AG04450 (cell line): Measurements from ENCODE around the gene WDR7. TPM values are rescaled to one million over a fixed set of nuclear protein-coding genes. Genes with fewer than 3 reads are reported as not detected.

ENCODE experiments used
- CTCF ChIA-PET: fragments of 300-600, 350-600 bp; formaldehyde crosslinking; extraction: SDS; loops from one replicate; lab custom pipeline; 2022; ENCODE audit warnings: antibody characterized with exemption, inconsistent platforms; lab: Charles Lee
- POLR2A ChIA-PET: fragments of 350-600 bp; formaldehyde crosslinking; extraction: SDS; loops from one replicate; lab custom pipeline; 2021; ENCODE audit warnings: antibody characterized with exemption, inconsistent platforms; lab: Yijun Ruan, JAX
- DNase-seq: peaks from one replicate; pipeline ENCODE4 v3.0.0-alpha.2; 2011; ENCODE audit warnings: low read depth, low spot score
- H3K27ac ChIP-seq: one replicate; pipeline ENCODE4 v1.5.1; 2012; ENCODE audit warnings: low read depth, low read length, control low read depth
- H3K27me3 ChIP-seq: one replicate; pipeline ENCODE4 v1.6.0; 2012; ENCODE audit warnings: low read length; ENCODE audit not compliant: control insufficient read depth, insufficient read depth
- H3K4me3 ChIP-seq: 2 replicates; pipeline ENCODE4 v1.5.1; 2011; ENCODE audit warnings: mild to moderate bottlenecking, low read depth, low read length, control low read depth
- H3K9me3 ChIP-seq: 2 replicates; pipeline ENCODE4 v1.5.1; 2012; ENCODE audit warnings: low read length; ENCODE audit not compliant: control insufficient read depth, insufficient read depth
- polyA plus RNA-seq: library from polyadenylated mRNA; depleted of rRNA; stranded (reverse); fragments of >200 nt; gene quantifications from 2 replicates; pipeline ENCODE4 v1.2.3, GENCODE V29; 2011
- TF ChIP-seq, protein P1 (sequence below): IDR thresholded peaks from 2 replicates; pipeline ENCODE4 v1.5.1; 2011; ENCODE audit warnings: low read depth, low read length, control low read depth, inconsistent platforms

Gene WDR7
- polyA plus RNA-seq, 1 experiment: 8.1 TPM

- TF ChIP-seq, protein P1, sequence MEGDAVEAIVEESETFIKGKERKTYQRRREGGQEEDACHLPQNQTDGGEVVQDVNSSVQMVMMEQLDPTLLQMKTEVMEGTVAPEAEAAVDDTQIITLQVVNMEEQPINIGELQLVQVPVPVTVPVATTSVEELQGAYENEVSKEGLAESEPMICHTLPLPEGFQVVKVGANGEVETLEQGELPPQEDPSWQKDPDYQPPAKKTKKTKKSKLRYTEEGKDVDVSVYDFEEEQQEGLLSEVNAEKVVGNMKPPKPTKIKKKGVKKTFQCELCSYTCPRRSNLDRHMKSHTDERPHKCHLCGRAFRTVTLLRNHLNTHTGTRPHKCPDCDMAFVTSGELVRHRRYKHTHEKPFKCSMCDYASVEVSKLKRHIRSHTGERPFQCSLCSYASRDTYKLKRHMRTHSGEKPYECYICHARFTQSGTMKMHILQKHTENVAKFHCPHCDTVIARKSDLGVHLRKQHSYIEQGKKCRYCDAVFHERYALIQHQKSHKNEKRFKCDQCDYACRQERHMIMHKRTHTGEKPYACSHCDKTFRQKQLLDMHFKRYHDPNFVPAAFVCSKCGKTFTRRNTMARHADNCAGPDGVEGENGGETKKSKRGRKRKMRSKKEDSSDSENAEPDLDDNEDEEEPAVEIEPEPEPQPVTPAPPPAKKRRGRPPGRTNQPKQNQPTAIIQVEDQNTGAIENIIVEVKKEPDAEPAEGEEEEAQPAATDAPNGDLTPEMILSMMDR: no peak
- Histone ChIP-seq H3K27ac (no peak overlapping the region), H3K9me3 (no peaks in the 10 kb centered on the region), H3K27me3 (no peaks in the 10 kb centered on the region), H3K4me3 (no peak overlapping the region)
- ChIA-PET CTCF (interaction anchor here (1.7 kb wide), 1 partner anchor 116 kb away, joined by 12 read pairs; no protein-coding TSS in a partner anchor), POLR2A (no interaction called here)
- no peak for DNase-seq
Measured at GRCh38 chr18:56984731-56985130, 333.6 kb downstream of the WDR7 start.

GRCh38 chr18:56986829-56987228 is 335.7 kb downstream of the WDR7 start:
- Histone ChIP-seq H3K27me3 (no peaks in the 10 kb centered on the region), H3K4me3 (no peak overlapping the region), H3K9me3 (no peaks in the 10 kb centered on the region), H3K27ac (no peak overlapping the region)
- ChIA-PET POLR2A (no interaction called here), CTCF (no interaction called here)
- TF ChIP-seq, protein P1: no peak
- no peak for DNase-seq

- ChIA-PET POLR2A (no interaction called here), CTCF (no interaction called here)
- no peaks in the 10 kb centered on the region for H3K9me3 ChIP-seq
- H3K4me3 ChIP-seq: no peak overlapping the region
- DNase-seq: no peak
- TF ChIP-seq, protein P1: no peak
- H3K27me3 ChIP-seq: no peaks in the 10 kb centered on the region
- H3K27ac ChIP-seq: no peak overlapping the region
Measured at GRCh38 chr18:56987236-56987635, 336.1 kb downstream of the WDR7 start.

- DNase-seq: no peak
- Histone ChIP-seq H3K27me3 (no peaks in the 10 kb centered on the region), H3K27ac (no peak overlapping the region), H3K9me3 (no peaks in the 10 kb centered on the region), H3K4me3 (no peak overlapping the region)
- TF ChIP-seq, protein P1: no peak
- ChIA-PET POLR2A (no interaction called here), CTCF (interaction anchor here (0.7 kb wide), 1 partner anchor 170 kb away, joined by 4 read pairs; no protein-coding TSS in a partner anchor)
Measured at GRCh38 chr18:56988022-56988421, 336.9 kb downstream of the WDR7 start.

DNA sequence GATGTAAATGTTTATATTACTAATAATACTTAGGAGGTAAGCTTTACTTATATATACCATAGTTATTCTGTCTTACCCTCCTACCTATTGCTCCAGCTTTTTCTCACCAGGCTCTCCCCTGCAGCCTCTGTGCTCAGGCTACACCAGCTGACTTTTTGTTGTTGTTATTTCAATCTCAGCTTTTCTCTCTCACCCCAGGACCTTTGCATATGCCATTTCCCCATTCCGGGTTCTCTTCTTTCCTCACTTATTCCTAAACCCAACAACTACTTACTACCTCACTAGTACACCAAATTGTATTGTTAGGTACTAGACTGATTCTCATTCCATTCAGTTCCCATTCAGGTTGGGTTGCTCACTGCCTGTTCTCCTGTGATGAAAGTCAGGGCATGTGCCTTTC is 339.5 kb downstream of the WDR7 start:
- TF ChIP-seq, protein P1: no peak

More for the DNA sequence above, 339.5 kb downstream of the WDR7 start:
- H3K9me3 ChIP-seq: no peaks in the 10 kb centered on the region
- DNase-seq: no peak
- ChIA-PET POLR2A (no interaction called here), CTCF (no interaction called here)
- H3K27ac ChIP-seq: no peak overlapping the region
- no peak overlapping the region for H3K4me3 ChIP-seq
- H3K27me3 ChIP-seq: no peaks in the 10 kb centered on the region
